HFFc6 (cell line): Measurements from ENCODE around the gene PALLD. TPM values are rescaled to one million over a fixed set of nuclear protein-coding genes. Genes with fewer than 3 reads are reported as not detected.

Experiments
- DNase-seq: peaks from one replicate; pipeline ENCODE4 v3.0.0-alpha.2; 2018
- H3K27ac Mint-ChIP-seq: 2 replicates; pipeline ENCODE4 v1.8.0; 2020; ENCODE audit warnings: mild to moderate bottlenecking, mixed read lengths
- H3K27me3 Mint-ChIP-seq: 2 replicates; pipeline ENCODE4 v1.8.0; 2021; ENCODE audit warnings: mild to moderate bottlenecking, moderate library complexity, mixed read lengths; ENCODE audit not compliant: insufficient read depth
- H3K36me3 Mint-ChIP-seq: 2 replicates; pipeline ENCODE4 v1.8.0; 2021; ENCODE audit warnings: low read depth, mixed read lengths
- H3K4me1 Mint-ChIP-seq: 2 replicates; pipeline ENCODE4 v1.8.0; 2020; ENCODE audit warnings: low read depth, mixed read lengths
- H3K4me3 Mint-ChIP-seq: 2 replicates; pipeline ENCODE4 v1.8.0; 2020; ENCODE audit warnings: mild to moderate bottlenecking, moderate library complexity, mixed read lengths
- H3K9me3 Mint-ChIP-seq: 2 replicates; pipeline ENCODE4 v1.8.0; 2020; ENCODE audit warnings: mild to moderate bottlenecking, mixed read lengths
- total RNA-seq, 6 experiments: library from RNA; stranded (reverse); fragmentation: NEBNext Ultra II Directional; extraction: Animal tissue kit (Norgen Biotek cat#: 25700); gene quantifications; 2 replicates in 1 of 6; 3 replicates in 5 of 6; pipeline ENCODE4 v1.2.3, GENCODE V29; 2021
- TF ChIP-seq, protein P1 (sequence below): fragments of 200-600 bp; sonication (generic); IDR thresholded peaks from 2 replicates; pipeline ENCODE4 v1.5.0; 2021; ENCODE audit warnings: antibody characterized with exemption, mild to moderate bottlenecking

PALLD gene
- total RNA-seq, 6 experiments from 2014 or later = 72.6 to 163 (median 149) TPM

DNA sequence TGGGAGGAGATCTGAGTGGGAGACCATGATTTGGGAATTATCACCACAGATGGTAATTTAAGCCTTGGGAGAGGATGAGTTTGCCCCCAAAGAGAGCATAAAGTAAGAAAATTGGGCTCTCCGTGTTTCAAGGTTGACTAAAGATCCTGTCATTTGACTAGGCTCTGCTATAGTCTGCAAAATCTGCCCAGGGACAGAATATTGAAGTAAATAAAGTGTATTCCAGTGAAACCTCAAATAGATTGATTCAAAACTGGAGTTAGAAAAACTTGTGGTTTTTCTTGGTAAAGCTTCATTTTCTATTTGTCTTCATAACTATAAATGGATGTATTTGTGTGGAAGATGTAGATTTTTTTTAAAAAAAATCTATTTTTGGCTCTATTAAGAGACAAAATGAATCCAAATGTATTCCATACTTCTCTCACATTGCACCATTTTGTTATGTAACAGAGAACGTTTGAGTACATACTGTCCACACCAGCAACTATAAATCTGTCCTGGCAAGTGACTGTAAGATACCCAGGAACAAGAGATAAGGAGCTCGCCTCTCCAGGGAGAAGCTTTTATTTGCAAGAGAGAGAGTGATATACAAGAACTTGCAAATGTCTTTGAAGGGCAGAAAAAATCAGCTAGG lies 343.0 kb downstream of the PALLD start:
- Mint-ChIP-seq H3K4me3 (no peak overlapping the region), H3K36me3 (peaks cover 69% of the 10 kb centered on the region), H3K27ac (no peak overlapping the region), H3K27me3 (no peaks in the 10 kb centered on the region), H3K9me3 (no peaks in the 10 kb centered on the region), H3K4me1 (peaks cover 86% of the 10 kb centered on the region)
- DNase-seq = no peak
- TF ChIP-seq, protein P1, sequence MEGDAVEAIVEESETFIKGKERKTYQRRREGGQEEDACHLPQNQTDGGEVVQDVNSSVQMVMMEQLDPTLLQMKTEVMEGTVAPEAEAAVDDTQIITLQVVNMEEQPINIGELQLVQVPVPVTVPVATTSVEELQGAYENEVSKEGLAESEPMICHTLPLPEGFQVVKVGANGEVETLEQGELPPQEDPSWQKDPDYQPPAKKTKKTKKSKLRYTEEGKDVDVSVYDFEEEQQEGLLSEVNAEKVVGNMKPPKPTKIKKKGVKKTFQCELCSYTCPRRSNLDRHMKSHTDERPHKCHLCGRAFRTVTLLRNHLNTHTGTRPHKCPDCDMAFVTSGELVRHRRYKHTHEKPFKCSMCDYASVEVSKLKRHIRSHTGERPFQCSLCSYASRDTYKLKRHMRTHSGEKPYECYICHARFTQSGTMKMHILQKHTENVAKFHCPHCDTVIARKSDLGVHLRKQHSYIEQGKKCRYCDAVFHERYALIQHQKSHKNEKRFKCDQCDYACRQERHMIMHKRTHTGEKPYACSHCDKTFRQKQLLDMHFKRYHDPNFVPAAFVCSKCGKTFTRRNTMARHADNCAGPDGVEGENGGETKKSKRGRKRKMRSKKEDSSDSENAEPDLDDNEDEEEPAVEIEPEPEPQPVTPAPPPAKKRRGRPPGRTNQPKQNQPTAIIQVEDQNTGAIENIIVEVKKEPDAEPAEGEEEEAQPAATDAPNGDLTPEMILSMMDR = no peak

DNA sequence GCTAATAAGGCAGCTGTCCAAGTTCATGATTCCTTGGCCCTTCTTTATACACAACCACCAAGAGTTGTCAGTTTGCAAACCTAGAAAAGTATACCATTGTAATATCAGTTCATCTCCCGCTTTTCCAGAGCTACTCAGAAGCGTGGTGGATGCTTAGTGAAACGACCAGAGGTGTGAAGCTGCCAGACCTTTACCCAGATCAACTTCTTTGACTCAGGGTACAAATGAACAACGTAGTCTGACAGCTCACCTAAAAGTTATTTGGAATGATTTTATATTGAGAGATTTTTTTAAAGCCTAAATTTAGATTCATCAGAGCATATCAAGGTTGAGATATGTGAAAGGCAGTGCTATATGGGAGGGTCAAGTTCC lies 343.5 kb downstream of the PALLD start:
- no peak overlapping the region for H3K4me3 Mint-ChIP-seq
- no peaks in the 10 kb centered on the region for H3K9me3 Mint-ChIP-seq
- TF ChIP-seq, protein P1 = no peak
- DNase-seq = no peak
- peaks cover 86% of the 10 kb centered on the region for H3K4me1 Mint-ChIP-seq
- no peaks in the 10 kb centered on the region for H3K27me3 Mint-ChIP-seq
- H3K36me3 Mint-ChIP-seq = peaks cover 67% of the 10 kb centered on the region
- H3K27ac Mint-ChIP-seq = no peak overlapping the region

DNA sequence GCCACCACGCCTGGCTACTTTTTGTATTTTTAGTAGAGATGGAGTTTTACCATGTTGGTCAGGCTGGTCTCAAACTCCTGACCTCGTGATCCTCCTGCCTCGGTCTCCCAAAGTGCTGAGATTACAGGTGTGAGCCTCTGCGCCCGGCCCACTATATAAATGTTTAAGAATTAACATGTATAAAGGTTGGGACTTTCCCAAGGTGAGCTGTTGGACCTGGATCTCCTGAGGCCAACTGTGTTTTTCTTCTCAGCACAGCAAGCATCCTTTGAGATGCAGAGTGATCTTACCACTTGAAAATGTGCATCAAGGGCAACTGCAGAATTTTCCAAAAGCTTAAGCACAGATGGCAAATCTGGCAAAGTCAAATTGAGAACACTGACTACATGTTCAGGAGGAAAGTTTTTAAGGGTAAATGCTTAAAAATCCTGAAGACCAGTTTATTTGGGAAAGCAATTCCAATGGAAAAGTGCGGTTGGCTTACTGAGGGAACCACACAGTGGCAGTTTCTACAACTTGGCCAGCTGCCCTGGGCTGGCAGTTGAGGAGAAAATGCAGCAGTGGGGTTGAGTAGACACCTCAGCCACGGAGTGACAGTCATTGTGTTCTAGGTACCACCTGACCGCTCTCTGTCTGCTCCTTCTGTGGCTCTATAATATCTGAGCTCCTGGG lies 344.3 kb downstream of the PALLD start:
- Mint-ChIP-seq H3K27ac (no peak overlapping the region), H3K36me3 (peaks cover 59% of the 10 kb centered on the region)
- no peak for DNase-seq

DNA sequence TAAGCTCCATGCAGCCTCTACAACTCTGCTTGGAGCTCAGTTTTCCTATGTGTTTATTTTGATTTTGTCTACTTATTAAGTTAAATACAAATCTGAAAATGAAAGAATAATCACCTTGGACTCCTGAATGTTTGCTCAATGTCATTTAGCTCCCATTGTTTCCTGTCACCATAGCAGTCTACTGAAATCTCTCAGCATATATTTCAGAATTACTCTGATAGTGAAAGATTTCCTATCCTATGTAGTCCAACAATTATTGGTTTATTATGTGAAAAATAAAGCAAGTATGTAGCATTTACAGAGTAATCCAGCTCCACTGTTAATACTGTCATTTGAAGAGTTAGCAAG lies 344.8 kb downstream of the PALLD start:
- TF ChIP-seq, protein P1 = no peak
- H3K4me1 Mint-ChIP-seq = peaks cover 84% of the 10 kb centered on the region
- H3K9me3 Mint-ChIP-seq = no peaks in the 10 kb centered on the region
- no peak overlapping the region for H3K27ac Mint-ChIP-seq
- H3K36me3 Mint-ChIP-seq = peaks cover 56% of the 10 kb centered on the region
- no peaks in the 10 kb centered on the region for H3K27me3 Mint-ChIP-seq
- no peak for DNase-seq
- H3K4me3 Mint-ChIP-seq = no peak overlapping the region

More for the DNA sequence above, 344.3 kb downstream of the PALLD start:
- Mint-ChIP-seq H3K9me3 (no peaks in the 10 kb centered on the region), H3K27me3 (no peaks in the 10 kb centered on the region), H3K4me3 (no peak overlapping the region), H3K4me1 (peaks cover 84% of the 10 kb centered on the region)
- TF ChIP-seq, protein P1 = no peak

DNA sequence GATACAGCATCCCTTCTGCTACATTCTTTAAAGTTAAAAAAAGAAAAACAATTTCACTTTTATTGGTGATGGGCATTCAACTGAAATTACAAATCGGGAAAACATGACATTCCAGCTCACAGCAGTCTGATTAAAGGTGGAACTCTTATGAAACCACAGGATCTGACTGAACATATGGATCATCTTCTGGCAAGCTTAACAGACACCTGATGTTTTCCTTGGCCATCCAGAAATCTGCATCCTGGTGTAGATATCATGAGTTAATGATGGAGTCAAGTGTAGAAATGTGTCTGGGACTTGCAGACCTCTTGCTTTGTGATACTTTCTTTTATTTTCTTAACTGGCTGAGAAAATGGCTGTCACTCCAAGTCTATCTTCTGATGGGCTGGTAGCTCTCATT lies 345.3 kb downstream of the PALLD start:
- H3K27ac Mint-ChIP-seq = no peak overlapping the region
- no peak overlapping the region for H3K4me3 Mint-ChIP-seq
- peaks cover 51% of the 10 kb centered on the region for H3K36me3 Mint-ChIP-seq
- no peaks in the 10 kb centered on the region for H3K9me3 Mint-ChIP-seq
- DNase-seq = no peak
- H3K4me1 Mint-ChIP-seq = peaks cover 82% of the 10 kb centered on the region
- TF ChIP-seq, protein P1 = no peak
- H3K27me3 Mint-ChIP-seq = no peaks in the 10 kb centered on the region
